HepG2 (cell line): ENCODE measurements around the gene TEF. TPM values are rescaled to one million over a fixed set of nuclear protein-coding genes. Genes with fewer than 3 reads are reported as not detected.

Experiments
- CENPX ChIP-seq: sonication (generic); formaldehyde crosslinking; IDR thresholded peaks from 2 replicates; pipeline ENCODE4 v1.9.0; 2021; ENCODE audit warnings: mild to moderate bottlenecking, missing genetic modification reagents, moderate library complexity
- HMGA1 ChIP-seq: sonication (generic); formaldehyde crosslinking; conservative IDR thresholded peaks from 2 replicates; pipeline ENCODE4 v1.4.0; 2020; ENCODE audit warnings: missing genetic modification reagents
- HOXA9 ChIP-seq: sonication (generic); formaldehyde crosslinking; IDR thresholded peaks from 2 replicates; pipeline ENCODE4 v1.8.1; 2022; ENCODE audit warnings: missing genetic modification reagents, mild to moderate bottlenecking, moderate library complexity, borderline replicate concordance
- POLR2G ChIP-seq: fragments of 200-400 bp; formaldehyde crosslinking; IDR thresholded peaks from 2 replicates; pipeline ENCODE4 v1.6.1; 2018; ENCODE audit warnings: mild to moderate bottlenecking, low read depth, low read length, moderate library complexity
- SIX1 ChIP-seq: sonication (generic); formaldehyde crosslinking; IDR thresholded peaks from 2 replicates; pipeline ENCODE4 v1.4.0; 2020; ENCODE audit warnings: missing genetic modification reagents, borderline replicate concordance
- SNAPC2 ChIP-seq: sonication (generic); formaldehyde crosslinking; IDR thresholded peaks from 2 replicates; pipeline ENCODE4 v1.8.1; 2022; ENCODE audit warnings: mild to moderate bottlenecking, missing genetic modification reagents
- ZNF224 ChIP-seq: sonication (generic); formaldehyde crosslinking; IDR thresholded peaks from 2 replicates; pipeline ENCODE4 v1.5.0; 2020; ENCODE audit warnings: mild to moderate bottlenecking, missing genetic modification reagents
- ZNF225 ChIP-seq: sonication (generic); formaldehyde crosslinking; IDR thresholded peaks from 2 replicates; pipeline ENCODE4 v1.4.0; 2020; ENCODE audit warnings: mild to moderate bottlenecking, missing genetic modification reagents
- ZNF382 ChIP-seq: sonication (generic); formaldehyde crosslinking; IDR thresholded peaks from 2 replicates; pipeline ENCODE4 v1.5.0; 2020; ENCODE audit warnings: missing genetic modification reagents, mild to moderate bottlenecking, borderline replicate concordance
- ZNF430 ChIP-seq: sonication (generic); formaldehyde crosslinking; IDR thresholded peaks from 2 replicates; pipeline ENCODE4 v1.9.0; 2021; ENCODE audit warnings: mild to moderate bottlenecking, missing genetic modification reagents
- ZNF543 ChIP-seq: sonication (generic); formaldehyde crosslinking; IDR thresholded peaks from 2 replicates; pipeline ENCODE4 v1.4.0; 2020; ENCODE audit warnings: mild to moderate bottlenecking, missing genetic modification reagents
- ZNF674 ChIP-seq: sonication (generic); formaldehyde crosslinking; IDR thresholded peaks from 2 replicates; pipeline ENCODE4 v1.5.0; 2020; ENCODE audit warnings: low read depth, mild to moderate bottlenecking, missing genetic modification reagents
- ZNF781 ChIP-seq: sonication (generic); formaldehyde crosslinking; IDR thresholded peaks from 2 replicates; pipeline ENCODE4 v1.5.1; 2020; ENCODE audit warnings: borderline replicate concordance, mild to moderate bottlenecking, missing genetic modification reagents; ENCODE audit errors: not compliant biosample characterization
- ZSCAN21 ChIP-seq: sonication (generic); formaldehyde crosslinking; IDR thresholded peaks from 2 replicates; pipeline ENCODE4 v1.8.0; 2022; ENCODE audit warnings: mild to moderate bottlenecking, missing genetic modification reagents, moderate library complexity, borderline replicate concordance
- polyA plus RNA-seq, 8 experiments: library from polyadenylated mRNA; depleted of rRNA in 3 of 8; stranded (reverse) in 7 of 8; unstranded in 1 of 8; fragments of >200 nt; fragmentation: Illumina TruSeq in 4 of 8; extraction: Trizol in 4 of 8; gene quantifications; 2 replicates each; pipeline versions ENCODE4 v1.2.1 to v1.2.3, GENCODE V29; 2011 to 2016; ENCODE audit warnings: low read depth in 4 of 8, missing spikeins in 1 of 8, mixed read lengths in 1 of 8; ENCODE audit not compliant: insufficient read depth in 1 of 8
- total RNA-seq, 5 experiments: library from RNA; depleted of rRNA; stranded (reverse); fragments of >200 nt; fragmentation: Illumina TruSeq; extraction: Trizol; gene quantifications; 2 replicates each; pipeline ENCODE4 v1.2.3, GENCODE V29; 2016; ENCODE audit warnings: low read depth in 1 of 5
- TF ChIP-seq, protein P1 (sequence below): sonication (generic); formaldehyde crosslinking; IDR thresholded peaks from 2 replicates; pipeline ENCODE4 v1.5.0; 2020; ENCODE audit warnings: mild to moderate bottlenecking, missing genetic modification reagents, moderate library complexity
- TF ChIP-seq, protein P2 (sequence below): sonication (generic); formaldehyde crosslinking; IDR thresholded peaks from 2 replicates; pipeline ENCODE4 v1.4.0; 2020; ENCODE audit warnings: mild to moderate bottlenecking, missing genetic modification reagents
- TF ChIP-seq, protein P3 (sequence below): sonication (generic); formaldehyde crosslinking; IDR thresholded peaks from 2 replicates; pipeline ENCODE4 v1.4.0; 2020; ENCODE audit warnings: mild to moderate bottlenecking, missing genetic modification reagents
- TF ChIP-seq, protein P4 (sequence below): sonication (generic); formaldehyde crosslinking; IDR thresholded peaks from 2 replicates; pipeline ENCODE4 v1.9.0; 2021; ENCODE audit warnings: missing genetic modification reagents, borderline replicate concordance
- TF ChIP-seq, protein P5 (sequence below): sonication (generic); formaldehyde crosslinking; IDR thresholded peaks from 2 replicates; pipeline ENCODE4 v1.4.0; 2020; ENCODE audit warnings: missing genetic modification reagents, mild to moderate bottlenecking, borderline replicate concordance
- TF ChIP-seq, protein P6 (sequence below): IDR thresholded peaks from 2 replicates; pipeline ENCODE4 v1.6.1; 2016; ENCODE audit warnings: missing compliant biosample characterization, missing genetic modification reagents, borderline replicate concordance

TEF gene
- total and polyA plus RNA-seq, 2 of the 13 experiments (the other 11 are each of a cell fraction or from before 2014, with no cell fraction given): 7.6 to 11.2 TPM

DNA sequence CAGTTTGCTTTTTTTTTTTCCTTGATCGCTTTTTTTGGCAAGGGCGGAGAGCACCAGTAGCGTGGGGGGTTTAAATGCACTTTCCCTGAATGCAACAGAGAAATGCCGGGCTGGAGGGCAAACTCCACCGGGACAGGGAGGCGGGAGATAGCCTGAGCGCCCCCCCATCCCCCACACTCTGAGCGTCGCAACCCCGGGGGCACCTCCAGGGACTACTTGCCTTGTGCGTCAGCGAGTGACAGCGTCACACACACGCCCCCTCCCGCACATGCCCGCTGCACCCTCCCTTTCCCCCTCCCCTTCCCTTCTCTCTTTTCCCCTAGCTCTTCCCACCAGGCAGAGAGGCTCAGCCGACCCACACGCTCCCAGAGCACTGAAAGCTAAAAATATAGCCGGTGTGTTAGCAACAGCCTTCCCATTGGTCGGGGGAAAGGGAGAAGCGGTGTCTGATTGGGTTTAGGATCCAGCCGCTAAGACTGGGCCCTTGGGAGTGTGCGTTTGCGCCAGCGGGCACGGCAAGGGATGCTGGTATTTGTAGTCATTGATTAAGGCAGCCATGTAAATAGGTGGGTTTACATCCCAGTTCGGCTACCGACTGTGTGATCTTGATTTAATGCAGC is 66.6 kb downstream of the TEF start (continued):
- TF ChIP-seq HOXA9 (CRISPR knock-in tag) (no peak), POLR2G (peak; percentile 75), ZNF382 (CRISPR knock-in tag) (no peak), HMGA1 (no peak), ZNF781 (CRISPR knock-in tag) (no peak), ZNF543 (CRISPR knock-in tag) (no peak), ZSCAN21 (CRISPR knock-in tag) (no peak; the same call in 1 of the 2 replicates), ZNF430 (CRISPR knock-in tag) (0 out of 2 replicates have a peak, but pooled peaks have one; percentile 32), SNAPC2 (no peak), SIX1 (CRISPR knock-in tag) (no peak), ZNF674 (CRISPR knock-in tag) (no peak), ZNF225 (CRISPR knock-in tag) (0 out of 2 replicates have a peak, but pooled peaks have one; percentile 36), ZNF224 (CRISPR knock-in tag) (no peak), CENPX (no peak)
- TF ChIP-seq, protein P1, sequence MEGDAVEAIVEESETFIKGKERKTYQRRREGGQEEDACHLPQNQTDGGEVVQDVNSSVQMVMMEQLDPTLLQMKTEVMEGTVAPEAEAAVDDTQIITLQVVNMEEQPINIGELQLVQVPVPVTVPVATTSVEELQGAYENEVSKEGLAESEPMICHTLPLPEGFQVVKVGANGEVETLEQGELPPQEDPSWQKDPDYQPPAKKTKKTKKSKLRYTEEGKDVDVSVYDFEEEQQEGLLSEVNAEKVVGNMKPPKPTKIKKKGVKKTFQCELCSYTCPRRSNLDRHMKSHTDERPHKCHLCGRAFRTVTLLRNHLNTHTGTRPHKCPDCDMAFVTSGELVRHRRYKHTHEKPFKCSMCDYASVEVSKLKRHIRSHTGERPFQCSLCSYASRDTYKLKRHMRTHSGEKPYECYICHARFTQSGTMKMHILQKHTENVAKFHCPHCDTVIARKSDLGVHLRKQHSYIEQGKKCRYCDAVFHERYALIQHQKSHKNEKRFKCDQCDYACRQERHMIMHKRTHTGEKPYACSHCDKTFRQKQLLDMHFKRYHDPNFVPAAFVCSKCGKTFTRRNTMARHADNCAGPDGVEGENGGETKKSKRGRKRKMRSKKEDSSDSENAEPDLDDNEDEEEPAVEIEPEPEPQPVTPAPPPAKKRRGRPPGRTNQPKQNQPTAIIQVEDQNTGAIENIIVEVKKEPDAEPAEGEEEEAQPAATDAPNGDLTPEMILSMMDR (CRISPR knock-in tag): peak; percentile 34; the same call in 1 of the 2 replicates
- TF ChIP-seq, protein P2, sequence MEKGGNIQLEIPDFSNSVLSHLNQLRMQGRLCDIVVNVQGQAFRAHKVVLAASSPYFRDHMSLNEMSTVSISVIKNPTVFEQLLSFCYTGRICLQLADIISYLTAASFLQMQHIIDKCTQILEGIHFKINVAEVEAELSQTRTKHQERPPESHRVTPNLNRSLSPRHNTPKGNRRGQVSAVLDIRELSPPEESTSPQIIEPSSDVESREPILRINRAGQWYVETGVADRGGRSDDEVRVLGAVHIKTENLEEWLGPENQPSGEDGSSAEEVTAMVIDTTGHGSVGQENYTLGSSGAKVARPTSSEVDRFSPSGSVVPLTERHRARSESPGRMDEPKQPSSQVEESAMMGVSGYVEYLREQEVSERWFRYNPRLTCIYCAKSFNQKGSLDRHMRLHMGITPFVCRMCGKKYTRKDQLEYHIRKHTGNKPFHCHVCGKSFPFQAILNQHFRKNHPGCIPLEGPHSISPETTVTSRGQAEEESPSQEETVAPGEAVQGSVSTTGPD (CRISPR knock-in tag): no peak
- TF ChIP-seq, protein P3, sequence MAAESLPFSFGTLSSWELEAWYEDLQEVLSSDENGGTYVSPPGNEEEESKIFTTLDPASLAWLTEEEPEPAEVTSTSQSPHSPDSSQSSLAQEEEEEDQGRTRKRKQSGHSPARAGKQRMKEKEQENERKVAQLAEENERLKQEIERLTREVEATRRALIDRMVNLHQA (CRISPR knock-in tag): no peak
- TF ChIP-seq, protein P4, sequence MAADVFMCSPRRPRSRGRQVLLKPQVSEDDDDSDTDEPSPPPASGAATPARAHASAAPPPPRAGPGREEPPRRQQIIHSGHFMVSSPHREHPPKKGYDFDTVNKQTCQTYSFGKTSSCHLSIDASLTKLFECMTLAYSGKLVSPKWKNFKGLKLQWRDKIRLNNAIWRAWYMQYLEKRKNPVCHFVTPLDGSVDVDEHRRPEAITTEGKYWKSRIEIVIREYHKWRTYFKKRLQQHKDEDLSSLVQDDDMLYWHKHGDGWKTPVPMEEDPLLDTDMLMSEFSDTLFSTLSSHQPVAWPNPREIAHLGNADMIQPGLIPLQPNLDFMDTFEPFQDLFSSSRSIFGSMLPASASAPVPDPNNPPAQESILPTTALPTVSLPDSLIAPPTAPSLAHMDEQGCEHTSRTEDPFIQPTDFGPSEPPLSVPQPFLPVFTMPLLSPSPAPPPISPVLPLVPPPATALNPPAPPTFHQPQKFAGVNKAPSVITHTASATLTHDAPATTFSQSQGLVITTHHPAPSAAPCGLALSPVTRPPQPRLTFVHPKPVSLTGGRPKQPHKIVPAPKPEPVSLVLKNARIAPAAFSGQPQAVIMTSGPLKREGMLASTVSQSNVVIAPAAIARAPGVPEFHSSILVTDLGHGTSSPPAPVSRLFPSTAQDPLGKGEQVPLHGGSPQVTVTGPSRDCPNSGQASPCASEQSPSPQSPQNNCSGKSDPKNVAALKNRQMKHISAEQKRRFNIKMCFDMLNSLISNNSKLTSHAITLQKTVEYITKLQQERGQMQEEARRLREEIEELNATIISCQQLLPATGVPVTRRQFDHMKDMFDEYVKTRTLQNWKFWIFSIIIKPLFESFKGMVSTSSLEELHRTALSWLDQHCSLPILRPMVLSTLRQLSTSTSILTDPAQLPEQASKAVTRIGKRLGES (CRISPR knock-in tag): no peak
- TF ChIP-seq, protein P5, sequence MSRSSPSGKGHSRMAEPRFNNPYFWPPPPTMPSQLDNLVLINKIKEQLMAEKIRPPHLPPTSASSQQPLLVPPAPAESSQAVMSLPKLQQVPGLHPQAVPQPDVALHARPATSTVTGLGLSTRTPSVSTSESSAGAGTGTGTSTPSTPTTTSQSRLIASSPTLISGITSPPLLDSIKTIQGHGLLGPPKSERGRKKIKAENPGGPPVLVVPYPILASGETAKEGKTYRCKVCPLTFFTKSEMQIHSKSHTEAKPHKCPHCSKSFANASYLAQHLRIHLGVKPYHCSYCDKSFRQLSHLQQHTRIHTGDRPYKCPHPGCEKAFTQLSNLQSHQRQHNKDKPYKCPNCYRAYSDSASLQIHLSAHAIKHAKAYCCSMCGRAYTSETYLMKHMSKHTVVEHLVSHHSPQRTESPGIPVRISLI (CRISPR knock-in tag): no peak
- TF ChIP-seq, protein P6, sequence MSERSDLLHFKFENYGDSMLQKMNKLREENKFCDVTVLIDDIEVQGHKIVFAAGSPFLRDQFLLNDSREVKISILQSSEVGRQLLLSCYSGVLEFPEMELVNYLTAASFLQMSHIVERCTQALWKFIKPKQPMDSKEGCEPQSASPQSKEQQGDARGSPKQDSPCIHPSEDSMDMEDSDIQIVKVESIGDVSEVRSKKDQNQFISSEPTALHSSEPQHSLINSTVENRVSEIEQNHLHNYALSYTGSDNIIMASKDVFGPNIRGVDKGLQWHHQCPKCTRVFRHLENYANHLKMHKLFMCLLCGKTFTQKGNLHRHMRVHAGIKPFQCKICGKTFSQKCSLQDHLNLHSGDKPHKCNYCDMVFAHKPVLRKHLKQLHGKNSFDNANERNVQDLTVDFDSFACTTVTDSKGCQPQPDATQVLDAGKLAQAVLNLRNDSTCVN (CRISPR knock-in tag): peak; percentile 15; the same call in 1 of the 2 replicates
